NCI-H2029 treated with DMSO at 0.1 percent for 48 hours (cell line): ENCODE data around the gene PROP1.
"Not testable (repeated sequence)": the region's sequence is repeated elsewhere in the genome, so short reads cannot be mapped to it uniquely, and the experiment has no call there.

Experiments used
- DNase-seq: peaks from one replicate; lab custom pipeline; 2025; lab: John Stamatoyannopoulos, UW

The PROP1 gene

DNA sequence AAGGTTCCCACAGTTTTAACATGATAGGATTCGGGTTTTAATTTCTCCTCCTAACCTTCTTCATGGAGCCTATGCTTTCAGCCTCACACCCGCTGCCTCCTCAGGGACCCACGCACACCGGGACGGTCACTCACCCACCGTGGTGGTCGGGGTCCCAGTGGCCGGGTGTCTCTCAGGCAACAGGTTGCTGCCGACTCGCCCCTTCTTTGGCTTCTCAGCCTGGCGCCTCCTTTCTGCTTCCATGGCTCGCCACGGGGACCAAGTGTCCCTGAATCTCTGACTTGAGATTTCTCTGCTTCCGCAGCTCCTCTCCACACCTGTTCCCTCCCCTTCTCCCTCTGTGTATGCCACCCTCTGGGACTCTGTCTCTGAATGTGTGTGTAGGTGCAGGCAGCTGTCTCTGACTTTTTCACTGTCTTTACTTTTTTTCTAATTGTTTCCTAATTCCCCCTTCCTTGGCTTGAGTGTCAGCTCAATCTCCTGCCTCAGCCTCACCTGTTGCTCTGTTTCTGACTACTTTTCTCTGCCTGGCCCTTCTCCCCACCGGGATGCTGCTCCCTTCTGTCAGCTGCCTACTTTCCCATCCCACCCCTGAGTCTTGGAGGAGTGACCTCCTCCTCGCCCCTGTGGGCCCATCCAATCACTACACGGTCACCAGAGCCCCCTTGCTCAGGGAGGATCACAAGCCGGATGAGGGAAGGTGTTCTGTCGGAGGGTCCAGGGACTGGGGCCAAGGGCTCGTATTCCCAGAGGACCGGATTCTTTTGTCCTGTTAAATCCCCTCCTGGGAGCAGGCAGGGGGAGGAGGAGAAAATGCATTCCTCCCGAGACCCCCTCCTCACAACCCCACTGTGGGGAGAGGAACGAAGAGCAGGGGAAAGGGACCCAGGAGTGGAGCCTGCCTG is at the start of gene PROP1:
PROP1 (minus strand) TSS at position 552 of the 905 bp plus-strand sequence; CDS start at position 243, 309 bp downstream.
- no peak for DNase-seq

DNA sequence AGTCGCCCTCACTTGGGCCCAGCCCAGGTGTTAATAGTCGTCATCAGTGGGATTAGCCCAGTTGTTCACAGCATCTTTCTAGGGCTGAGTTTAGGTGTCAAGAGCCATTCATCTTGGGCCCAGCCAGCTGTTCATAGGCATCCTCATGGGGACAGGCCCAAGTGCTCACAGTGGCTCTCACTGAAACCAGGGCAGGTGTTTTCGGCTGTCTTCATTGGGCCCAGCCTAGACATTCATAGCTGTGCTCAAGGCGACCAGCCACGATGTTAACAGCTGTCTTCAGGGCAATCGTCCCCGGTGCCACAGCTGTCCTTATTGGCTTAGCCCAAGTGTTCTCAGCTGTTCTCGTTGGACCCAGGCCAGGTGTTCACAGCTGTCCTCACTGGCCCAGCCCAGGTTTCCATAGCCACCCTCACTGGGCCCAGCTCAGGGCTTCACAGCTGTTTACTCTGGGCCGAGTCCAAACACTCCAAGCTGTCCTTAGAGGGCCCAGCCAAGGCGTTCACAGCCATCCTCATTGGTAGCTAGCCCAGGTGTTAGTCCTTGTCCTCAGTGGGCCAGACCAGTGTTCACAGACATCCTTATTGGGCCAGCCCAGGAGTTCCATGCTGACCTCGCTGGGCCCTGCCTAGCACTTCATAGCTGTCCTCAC is 23.5 kb upstream of the PROP1 start:
- DNase-seq: not testable (repeated sequence)

DNA sequence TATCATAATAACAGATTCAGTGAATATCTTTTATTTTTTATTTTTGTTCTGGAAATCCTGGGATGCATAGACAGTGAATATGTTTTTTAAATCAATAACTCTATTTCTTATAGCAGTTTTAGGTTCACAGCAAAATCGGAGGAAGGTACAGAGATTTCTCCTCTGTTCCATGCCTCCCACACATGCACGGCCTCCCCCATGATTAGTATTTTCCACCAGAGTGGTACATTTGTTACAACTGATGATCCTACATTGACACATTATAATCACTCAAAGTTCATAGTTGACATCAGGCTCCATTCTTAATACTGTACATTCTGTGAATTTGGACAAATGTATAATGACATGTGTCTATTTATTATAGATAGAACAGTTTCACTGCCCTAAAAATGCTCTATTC is 16.7 kb upstream of the PROP1 start:
- not testable (repeated sequence) for DNase-seq

DNA sequence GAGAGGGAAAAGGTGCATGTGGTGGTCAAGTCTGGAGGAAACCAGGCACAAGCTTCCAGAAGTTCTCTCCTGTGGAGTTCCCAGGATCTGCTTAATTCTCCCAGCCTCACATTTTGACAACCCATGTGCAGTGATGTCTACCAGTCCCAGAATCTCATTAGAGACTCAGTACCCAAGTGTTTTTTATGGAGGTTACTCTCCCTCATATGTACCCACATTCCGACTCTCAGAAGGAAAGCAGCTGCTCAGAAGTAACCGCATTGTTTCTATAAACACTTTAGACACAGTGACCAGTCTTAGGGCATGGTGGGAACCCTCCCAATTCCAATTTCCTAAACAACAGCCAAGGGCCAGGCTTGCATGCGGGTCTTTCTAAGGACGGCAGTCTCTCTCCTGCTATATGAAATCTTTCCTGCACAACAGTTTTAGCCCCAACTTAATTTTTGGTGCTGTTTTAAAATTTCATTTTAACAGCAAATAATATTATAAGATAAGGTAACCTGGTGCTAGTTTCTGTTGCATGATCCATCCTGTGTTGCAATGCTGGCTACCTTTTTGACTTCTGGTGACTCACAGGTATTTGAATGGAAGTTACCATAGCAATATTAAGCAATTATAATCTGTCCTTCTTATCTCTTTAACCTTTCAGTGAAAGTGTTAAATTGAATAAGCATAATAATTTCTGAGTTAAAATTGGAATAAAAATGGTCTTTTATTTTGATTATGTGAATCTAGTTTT is 15.9 kb upstream of the PROP1 start:
- DNase-seq: not testable (repeated sequence)

DNA sequence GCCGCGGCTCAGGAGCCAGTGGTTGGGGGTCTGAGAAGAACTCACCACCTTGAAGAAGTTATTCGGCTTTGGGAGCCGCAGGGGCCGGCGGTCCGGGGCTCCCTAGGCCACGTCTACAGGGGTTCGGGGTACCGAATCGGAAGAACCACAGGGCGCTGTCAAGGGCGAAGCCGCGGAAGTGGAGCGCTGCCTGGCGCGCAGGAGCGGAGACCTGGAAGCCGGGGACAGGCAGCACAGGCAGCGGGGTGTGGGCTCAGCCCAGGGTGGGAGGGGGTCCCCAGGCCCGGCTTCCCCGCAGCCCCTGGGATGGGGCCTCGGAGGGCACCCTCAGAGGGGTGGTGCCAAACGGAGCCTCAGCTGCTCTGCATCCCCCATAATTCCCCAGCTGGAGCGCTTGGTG is 11.2 kb upstream of the PROP1 start:
- DNase-seq: not testable (repeated sequence)

DNA sequence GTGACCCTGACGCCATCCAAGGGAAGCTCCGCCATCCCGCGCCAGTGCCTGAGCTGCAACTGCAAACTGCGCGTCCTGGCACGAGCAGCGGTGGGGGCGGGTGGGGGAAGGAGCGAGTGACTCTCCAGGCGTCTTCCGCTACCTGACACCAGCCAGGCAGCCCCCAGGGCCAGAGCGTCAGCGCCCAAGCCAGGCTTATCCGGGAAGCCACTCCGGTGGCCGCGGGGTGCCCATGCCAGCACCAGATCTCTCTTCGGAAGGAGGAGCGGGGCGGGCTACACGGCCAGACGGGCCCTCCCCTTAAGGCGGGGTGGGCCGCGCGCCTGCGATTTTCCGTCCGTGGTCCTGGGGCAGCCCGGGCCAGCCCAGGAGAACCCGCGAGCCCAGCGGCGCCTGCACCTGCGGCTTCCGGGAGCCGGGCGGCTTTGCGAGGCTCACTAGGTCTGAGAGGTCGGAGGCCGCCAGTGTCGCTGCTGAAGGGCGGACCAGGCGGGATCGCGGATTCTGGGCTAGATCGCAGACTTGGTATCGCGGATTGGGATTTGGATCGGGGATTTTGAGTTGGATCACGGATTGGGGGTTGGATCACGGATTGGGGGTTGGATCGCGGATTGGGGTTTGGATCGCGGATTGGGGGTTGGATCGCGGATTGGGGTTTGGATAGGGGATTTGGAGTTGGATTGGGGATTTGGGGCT is 10.6 kb upstream of the PROP1 start:
- DNase-seq: not testable (repeated sequence)

DNA sequence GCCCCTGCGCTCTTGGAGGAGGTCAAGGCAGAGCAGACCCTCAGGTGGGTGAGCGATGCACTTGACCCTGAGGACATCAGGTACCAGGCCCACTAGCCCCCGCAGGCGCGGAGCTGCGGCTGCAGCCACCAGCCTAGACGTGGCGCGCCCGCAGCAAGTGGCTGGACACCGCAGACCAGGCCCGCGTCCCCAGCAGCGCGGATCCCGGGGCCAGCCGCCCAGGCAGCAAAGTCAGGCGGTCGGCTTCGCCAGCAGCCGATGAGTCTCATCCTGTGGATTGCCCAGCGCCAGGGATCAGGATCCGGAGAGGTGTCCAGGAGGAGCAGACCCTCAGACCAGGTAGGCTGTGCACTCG is 10.1 kb upstream of the PROP1 start:
- DNase-seq: not testable (repeated sequence)

DNA sequence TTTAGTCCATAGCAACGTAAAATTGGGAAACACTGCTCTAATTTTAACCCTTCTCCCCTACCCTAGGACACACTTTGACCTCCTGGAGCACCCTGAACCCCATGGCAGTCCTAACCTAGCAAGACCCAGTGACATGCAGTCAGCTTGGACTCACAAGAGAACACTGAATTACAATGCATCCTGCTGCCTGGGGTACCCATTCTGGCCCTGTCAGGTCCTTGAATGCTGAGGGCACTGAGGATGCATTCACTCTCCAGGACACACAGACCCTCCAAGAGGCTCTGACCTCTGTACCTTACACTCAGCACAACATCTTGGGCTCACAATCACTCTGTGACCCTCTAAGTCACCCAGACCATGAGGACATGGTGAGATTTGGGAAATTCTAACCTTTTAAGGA is 1.8 kb upstream of the PROP1 start:
- no peak for DNase-seq

DNA sequence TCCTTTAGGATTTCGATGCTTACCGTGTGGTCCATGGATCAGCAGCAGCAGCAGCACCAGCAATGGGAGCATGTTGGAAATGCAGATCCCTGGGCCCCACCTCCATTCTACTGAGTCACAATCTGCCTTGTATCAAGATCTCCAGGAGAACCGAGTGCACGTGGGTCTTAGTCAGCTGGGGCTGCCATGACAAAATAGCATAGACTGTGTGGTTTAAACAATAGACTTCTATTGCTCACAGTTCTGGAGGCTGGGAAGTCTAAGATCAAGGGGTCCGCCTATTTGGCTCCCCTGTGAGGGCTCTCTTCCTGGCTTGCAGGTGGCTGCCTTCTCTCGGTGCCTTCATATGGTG is 1.3 kb upstream of the PROP1 start:
- DNase-seq: no peak

DNA sequence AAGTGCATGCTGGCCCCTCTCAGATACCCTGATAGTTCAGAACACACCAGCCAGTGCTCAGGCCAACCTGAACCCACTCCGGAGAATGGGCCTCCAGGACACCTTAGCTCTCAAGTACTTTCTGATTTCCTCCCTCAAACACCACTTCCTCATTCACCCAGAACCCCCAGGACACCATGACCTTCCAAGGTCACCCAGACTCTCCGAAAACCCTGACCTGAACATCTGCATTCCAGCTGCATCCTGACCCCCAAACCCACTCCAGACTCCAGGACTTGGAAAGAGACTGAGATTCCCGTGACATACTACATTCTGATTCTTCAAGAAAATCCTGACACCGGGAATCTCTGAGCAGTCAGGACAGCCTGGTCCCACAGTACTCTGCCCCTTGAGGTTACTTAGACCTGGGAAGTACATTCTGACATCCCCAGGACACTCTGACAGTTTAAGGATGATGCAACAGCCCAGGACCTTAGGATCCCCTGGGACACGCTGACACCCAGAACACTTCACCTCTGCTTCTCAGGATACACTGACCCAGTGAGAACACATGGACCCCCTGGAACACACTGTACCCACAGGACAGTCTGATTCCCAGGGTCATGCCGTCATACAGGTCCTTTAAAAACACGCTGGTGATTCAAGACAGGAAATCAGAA is 747 bp upstream of the PROP1 start:
- DNase-seq: no peak

DNA sequence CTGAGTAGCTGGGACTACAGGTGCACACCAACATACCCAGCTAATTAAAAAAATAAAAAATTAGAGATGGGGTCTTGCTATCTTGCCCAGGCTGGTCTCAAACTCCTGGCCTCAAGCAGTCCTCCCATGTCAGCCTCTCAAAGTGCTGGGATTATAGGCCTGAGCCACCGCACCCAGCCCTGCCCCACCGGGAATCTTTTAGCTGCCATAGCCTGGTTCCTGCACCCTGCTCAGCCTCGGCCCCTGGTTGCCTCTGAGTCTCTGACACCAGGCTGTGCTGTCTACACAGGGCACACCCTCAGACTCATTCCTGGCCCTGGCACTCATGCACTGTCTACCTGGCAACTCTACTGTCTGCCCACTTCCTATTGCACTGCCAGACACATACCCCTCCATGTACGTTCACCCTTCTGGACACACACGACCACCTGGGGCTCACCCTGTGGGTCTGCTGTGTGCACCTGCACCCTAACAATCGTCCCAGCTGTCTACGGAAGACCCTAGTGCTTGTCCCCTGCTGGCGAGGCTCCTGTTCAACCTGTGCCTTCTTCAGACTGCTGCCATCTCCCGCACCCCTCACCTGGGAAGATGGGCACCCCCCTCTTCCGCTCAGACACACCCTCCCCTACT is 1.4 kb downstream of the PROP1 start:
- no peak for DNase-seq

DNA sequence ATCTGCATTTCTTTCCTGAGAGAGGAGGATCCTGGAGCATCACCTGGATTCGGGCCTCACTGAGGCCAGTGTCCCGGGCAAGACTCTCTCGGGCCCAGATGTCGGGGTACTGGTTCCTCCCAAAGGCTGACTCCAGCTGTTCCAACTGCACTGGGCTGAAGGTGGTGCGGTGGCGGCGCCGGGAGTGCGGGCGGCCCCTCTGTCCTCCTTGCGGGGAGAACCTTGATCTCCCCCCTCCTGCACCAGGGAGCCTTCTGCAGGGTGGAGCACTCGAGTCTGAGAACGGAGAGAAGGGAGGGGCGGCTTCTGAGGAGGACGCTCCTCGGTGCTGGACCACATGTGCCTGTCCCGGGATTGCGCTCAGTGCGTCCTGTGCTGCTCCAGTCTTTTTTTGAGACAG is 2.0 kb downstream of the PROP1 start:
- no peak for DNase-seq

DNA sequence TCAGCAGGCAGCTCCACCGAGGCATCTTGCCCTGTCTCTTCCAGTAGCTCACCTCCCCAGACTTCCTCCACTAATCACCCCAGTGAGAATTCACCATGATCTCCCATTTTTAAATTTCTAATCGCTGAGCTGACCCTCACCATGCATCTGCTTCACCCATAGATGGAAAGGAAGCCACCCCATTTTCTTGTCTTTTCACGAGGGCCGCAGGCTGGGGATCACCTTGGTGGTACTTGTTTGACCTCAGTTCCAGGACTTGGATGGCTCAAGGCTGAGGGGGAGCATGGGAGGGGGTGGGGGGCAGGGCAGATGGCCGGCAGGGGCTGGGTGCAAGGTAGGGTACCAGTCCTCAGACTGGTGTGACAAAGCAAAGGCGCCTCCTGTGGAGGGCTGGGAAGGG is 3.6 kb downstream of the PROP1 start:
- DNase-seq: no peak

DNA sequence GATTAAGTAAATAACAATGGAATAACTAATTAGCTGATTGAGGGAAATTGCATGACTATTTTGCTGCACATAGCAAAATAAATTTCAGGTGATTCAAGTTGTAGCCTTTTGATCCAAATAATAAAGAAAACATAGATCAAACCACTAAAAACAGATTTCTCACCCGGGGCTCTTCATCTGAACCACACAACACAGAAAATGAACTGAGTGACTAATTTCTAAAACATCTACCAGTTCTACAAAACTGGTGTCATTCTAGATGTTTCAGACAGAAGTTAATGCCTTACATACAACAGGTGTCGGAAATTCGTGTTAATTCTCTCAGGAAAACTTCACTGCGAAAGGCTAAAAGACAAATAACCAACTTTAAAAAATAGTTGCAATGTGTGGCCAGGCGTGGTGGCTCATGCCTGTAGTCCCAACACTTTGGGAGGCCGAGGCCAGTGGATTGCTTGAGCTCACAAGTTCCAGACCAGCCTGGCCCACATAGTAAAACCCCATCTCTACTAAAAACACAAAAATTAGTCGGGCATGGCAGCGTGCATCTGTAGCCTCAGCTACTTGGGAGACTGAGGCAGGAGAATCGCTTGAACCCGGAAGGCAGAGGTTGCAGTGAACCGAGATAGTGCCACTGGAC is 6.9 kb downstream of the PROP1 start:
- no peak for DNase-seq

DNA sequence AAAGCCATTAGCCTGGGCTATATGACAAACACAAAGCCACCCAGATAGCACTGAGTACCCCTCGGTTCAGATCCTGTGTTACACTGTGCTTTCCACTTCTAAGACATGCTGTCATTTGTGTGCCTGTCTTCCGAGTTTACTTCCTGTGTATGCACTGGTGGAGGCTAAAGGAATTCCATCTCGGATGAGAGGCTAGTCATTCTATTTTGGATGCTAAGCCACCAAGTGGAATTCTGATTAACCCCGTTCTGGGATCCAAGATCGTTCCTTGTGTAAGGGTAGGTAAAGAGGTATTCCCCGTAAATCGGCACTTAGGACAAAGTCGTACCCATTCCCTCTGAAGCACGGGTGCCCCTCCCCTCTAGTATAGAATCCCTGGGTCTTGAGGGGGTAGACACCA is 8.7 kb downstream of the PROP1 start:
- no peak for DNase-seq

DNA sequence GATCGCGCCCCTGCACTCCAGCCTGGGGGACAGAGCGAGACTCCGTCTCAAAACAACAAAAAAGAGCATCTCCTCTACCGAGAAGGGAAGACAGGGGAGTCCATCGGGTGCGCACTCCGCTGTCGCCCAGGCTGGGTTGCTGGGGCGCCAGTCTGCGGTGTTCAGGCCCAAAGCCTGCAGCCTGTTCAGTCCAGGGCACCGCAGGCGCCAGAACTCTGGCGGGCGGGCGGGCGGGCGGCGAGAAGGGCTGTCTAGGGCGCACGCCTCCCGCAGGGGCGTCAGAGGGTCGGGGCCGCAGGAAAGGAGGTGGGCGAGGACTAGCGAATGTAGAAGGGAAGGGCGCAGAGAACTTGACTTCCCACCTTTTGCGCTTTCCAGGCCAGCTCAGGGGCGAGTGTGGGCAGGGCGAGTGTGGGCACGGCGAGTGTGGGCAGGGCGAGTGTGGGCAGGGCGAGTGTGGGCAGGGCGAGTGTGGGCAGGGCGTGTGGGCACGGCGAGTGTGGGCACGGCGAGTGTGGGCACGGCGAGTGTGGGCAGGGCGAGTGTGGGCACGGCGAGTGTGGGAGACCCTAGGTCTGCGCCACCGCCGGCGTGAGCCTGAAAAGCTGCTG is 10.5 kb downstream of the PROP1 start:
- DNase-seq: no peak

DNA sequence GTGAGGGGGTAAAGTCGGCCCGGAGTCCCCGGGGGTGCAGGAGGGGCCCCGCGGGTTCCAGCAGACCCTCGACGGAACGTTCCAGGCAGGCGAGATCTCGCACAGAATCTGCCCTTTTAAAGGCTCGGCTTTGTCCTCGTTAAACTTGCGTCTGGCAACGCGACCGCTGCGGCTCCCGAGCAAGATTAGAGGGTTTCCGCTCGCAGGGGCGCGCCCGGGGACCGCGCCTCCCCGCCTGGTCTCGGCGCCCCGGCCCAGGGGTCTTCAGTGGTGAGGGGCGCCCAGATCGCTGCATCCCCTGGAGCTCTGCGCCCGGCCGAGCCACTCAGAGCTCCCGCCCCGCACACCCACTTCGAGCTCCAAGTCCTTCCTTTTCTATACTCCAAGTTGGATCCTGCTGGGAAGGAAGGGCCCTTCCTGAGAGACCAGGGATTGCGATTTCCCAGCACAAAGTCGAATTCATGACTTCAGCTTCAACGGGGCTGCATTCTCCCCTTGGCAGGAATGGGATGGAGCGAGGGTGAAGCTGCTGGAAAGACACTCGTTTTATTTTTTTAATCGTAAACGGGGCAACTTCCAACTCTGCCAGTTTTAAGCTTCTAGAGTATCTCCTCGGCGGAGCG is 11.3 kb downstream of the PROP1 start:
- DNase-seq: no peak

DNA sequence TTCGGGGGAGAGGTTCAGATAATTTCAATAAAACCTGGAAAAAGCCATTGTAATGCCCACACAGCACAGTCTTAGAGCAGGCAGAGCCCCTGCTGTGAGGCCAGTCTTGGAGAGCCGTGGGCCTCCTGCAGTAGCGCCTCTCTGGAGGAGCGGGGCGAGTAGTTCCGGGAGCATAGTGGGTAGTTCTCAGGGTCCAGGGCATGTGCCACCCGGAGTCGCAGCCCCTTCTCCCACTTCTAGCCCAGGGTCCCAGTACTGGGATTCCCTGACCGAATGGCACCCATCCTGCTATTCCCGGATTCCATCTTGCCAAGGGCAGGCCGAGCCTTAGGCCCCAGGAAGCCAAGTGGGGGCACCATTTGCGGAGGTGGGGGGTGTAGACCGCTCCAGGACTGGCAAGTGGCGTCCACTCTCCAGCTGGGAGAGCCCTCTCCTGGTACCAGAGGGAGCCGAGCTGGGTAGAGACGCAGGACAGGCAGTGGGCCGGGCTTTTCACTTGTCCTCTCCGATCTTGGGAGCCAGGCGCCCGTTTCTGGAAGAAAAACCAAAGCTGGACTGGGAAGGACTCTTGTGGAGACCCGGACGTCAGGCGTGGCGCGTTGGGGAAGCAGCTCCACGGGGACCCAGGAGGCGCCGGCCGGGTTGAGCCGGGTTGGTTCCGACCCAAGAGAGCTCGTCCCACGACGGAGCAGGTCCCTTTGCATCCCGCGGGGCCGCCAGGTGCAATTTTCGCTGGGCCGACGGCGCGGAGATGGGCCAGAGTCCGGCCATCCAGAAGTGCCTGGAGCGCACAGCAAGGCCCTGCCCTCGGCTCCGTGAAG is 12.1 kb downstream of the PROP1 start:
- no peak for DNase-seq

DNA sequence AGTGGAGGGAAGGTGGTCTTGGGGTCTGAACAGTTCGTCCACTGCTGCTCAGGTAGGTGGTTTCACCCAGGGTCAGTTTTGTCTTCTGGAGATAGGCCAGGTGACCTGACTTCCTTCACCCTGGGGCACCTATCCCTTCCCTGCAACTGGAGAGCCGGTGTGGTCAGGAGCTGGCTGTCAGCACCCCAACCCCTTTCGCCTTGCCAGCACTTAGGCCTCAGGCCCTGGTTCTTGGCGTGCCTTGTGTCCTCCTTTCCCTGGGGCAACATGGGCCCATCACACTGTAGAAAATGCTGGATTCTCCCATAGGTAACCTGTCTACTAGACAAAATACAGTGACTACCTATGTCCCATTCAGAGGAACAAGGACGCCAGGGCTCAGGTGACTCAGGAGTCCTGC is 13.1 kb downstream of the PROP1 start:
- DNase-seq: no peak
